Fibroblast of the aortic adventitia (primary cell): ENCODE data around the gene TMF1. TPM values are rescaled to one million over a fixed set of nuclear protein-coding genes. Genes with fewer than 3 reads are reported as not detected.
A peak's percentile ranks its signal among the peaks of the same experiment; 100 is the strongest.

Source experiments
- DNase-seq: peaks from one replicate; pipeline ENCODE4 v3.0.0-alpha.2; 2010; ENCODE audit warnings: low read depth
- H3K4me3 ChIP-seq: 2 replicates; pipeline ENCODE4 v1.5.1; 2011; ENCODE audit warnings: low read depth, mild to moderate bottlenecking, control low read depth, low read length, moderate library complexity
- CTCF ChIP-seq: IDR thresholded peaks from 2 replicates; pipeline ENCODE4 v1.5.1; 2011; ENCODE audit warnings: mild to moderate bottlenecking, low read length, control low read depth, inconsistent platforms; ENCODE audit not compliant: insufficient read depth
- total RNA-seq: library from RNA; depleted of rRNA; stranded (reverse); fragments of >200 nt; gene quantifications from 2 replicates; pipeline ENCODE4 v1.2.3, GENCODE V29; 2012; ENCODE audit warnings: low replicate concordance

TMF1 gene
- total RNA-seq, 1 donor: 41.0 TPM

- TF ChIP-seq CTCF: no peak
- peak overlapping the region; percentile 96 for H3K4me3 ChIP-seq
- peak; percentile 39 for DNase-seq
Measured at GRCh38 chr3:69085168-69085832, 33.2 kb upstream of the TMF1 start.

DNA sequence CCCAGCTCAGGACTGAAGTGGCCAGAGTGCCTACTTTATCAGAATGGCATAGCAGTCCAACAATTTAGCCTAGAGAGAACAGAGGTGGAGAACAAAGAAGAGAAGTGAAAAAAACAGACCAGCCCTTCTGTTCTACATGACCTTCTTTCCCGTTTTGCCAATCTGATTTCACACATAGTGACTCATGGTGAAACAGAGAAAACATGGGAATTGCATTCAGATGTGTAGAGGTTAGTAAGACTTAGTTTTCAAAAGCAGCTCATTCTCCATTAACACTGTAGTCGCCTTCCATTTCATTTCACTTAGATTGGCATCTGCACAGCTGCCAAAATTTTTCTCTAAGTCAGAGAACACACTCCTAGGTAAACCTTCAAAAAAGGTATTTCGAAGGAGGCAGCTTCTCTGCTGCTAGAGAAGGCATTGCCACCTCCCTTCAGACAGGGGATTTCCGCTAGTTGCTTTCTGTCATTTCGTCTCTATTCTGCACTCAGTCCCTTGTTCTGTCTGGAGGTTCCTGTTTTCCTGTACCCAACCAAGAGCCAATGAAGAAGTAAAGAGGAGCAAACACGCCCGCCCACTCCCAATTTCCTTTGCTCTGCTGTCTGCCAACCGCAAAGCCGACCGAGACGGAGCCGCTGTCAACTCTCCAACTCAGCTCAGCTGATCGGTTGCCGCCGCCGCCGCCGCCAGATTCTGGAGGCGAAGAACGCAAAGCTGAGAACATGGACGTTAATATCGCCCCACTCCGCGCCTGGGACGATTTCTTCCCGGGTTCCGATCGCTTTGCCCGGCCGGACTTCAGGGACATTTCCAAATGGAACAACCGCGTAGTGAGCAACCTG lies 32.4 kb upstream of the TMF1 start, which contains the start of gene ARL6IP5:
ARL6IP5 (plus strand) TSS at position 612 of the 842 bp plus-strand sequence; CDS start at position 723, 111 bp downstream.
- DNase-seq: peak; percentile 95
- TF ChIP-seq CTCF: no peak

DNA sequence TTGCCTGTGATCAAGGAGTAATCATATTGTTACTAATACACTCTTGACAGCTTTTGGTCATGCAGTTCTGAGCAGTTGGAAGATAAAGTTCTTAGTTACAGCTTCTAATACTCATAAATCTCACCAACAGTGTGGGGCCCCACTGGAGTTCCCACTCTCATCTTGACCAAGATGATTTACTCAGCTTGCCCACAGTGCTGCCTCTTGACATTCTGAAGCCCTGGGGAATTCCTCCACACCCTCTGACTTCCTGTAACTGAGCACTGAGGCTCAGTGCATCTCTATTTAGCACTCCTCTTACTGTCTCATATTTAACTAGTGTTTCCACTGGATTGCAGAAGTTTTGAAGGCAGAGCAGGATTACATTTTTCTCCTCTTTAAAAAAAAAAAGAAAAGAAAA lies 30.7 kb upstream of the TMF1 start:
- no peak overlapping the region for H3K4me3 ChIP-seq
- peak; percentile 90 for DNase-seq
- no peak for TF ChIP-seq CTCF

More for the DNA sequence above, 32.4 kb upstream of the TMF1 start, which contains the start of gene ARL6IP5:
- H3K4me3 ChIP-seq: peak within 1 kb of the TSS; percentile 96

- DNase-seq: no peak
- H3K4me3 ChIP-seq: no peak overlapping the region
- no peak for TF ChIP-seq CTCF
Measured at GRCh38 chr3:69082361-69082760, 30.2 kb upstream of the TMF1 start.

DNA sequence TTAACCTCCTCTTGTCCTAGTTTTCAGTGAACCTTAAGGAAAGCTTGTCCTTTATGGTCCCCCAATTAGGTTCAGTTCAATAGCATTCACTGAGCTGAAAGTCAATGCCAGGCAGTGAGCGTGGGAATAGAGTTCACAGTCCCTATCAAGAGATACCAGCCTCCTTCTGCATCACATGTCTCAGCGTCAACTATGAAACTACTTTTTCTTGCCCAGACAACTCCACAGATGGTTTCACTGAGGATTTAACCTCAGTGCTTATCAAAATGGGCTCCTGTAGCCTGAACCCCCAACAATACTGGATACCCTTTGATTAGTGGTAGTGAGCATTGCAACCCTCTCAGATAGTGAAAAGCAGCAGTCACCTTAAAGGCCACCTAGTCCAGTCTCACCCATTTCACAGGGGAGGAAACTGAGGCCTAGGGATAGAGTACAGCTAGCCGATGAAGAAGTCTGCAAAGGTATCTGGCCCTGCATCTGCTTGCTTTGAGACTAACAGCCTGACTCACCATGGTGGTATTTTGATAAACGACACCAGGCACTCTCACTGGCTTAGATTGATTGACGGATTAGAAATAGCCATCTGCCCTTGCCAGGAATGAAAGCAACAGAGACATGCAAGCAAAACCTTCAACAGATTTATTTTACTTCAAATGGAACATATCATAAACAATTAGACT lies 29.6 kb upstream of the TMF1 start:
- TF ChIP-seq CTCF: no peak
- H3K4me3 ChIP-seq: no peak overlapping the region
- no peak for DNase-seq

DNA sequence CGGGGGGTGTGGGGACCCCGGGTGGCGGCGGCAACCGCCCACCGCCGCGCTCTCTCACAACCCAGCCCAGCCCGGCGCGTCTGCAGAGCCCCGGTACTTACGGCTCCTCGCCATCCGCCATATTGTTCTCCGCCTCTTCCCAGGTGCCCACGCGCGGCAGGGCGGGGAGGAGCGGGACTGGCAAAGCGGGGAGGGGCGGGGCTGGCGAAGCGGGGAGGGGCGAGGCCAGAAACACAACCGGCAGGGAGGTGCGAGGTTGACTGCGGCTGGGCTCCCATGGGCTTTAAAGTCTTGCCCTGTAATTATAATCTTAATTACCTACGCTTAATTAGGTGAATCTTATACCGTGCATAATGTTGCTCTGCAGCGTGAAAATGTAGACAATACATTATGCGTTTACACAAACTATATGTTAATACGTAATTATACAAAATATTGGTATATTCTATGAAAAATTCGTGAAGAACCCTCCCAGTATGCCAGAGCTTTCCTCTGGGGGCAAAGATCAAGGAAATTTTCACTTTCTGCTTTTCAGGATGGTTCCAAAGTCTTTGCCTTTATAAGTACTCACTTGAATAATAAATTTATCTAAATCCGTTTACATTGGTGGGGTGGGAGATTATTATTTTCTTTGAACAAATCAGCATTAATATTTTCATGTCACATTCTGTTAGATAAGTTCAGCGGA lies 28.2 kb upstream of the TMF1 start, which contains the start of gene UBA3:
UBA3 (minus strand) TSS at position 133 of the 688 bp plus-strand sequence; CDS start at position 121, 12 bp downstream.
- no peak for TF ChIP-seq CTCF
- peak within 1 kb of the TSS; percentile 80 for H3K4me3 ChIP-seq
- DNase-seq: peak; percentile 74
